HPDE6-E6E7 (cell line): ENCODE results near the gene CYP11A1.
"Not testable (repeated sequence)": the region's sequence is repeated elsewhere in the genome, so short reads cannot be mapped to it uniquely, and the experiment has no call there.

Experiments
- DNase-seq: peaks from one replicate; pipeline ENCODE4 v3.0.0; 2011; ENCODE audit warnings: missing footprints; ENCODE audit errors: extremely low spot score

CYP11A1 gene

GRCh38 chr15:74400915-74401757 lies 33.7 kb upstream of the CYP11A1 start:
- DNase-seq, result no peak

- no peak for DNase-seq
Observed at GRCh38 chr15:74400313-74400860, 32.9 kb upstream of the CYP11A1 start.

- DNase-seq, result no peak
Observed at GRCh38 chr15:74399511-74400312, 32.3 kb upstream of the CYP11A1 start.

- no peak for DNase-seq
Observed at GRCh38 chr15:74399100-74399499, 31.7 kb upstream of the CYP11A1 start.

GRCh38 chr15:74398183-74398582 lies 30.7 kb upstream of the CYP11A1 start:
- DNase-seq, result no peak

- DNase-seq, result no peak
Observed at GRCh38 chr15:74397239-74398068, 30.0 kb upstream of the CYP11A1 start.

- DNase-seq, result peak; percentile 96
Observed at GRCh38 chr15:74396445-74397238, 29.2 kb upstream of the CYP11A1 start.

- DNase-seq, result no peak
Observed at GRCh38 chr15:74396146-74396438, 28.6 kb upstream of the CYP11A1 start.

- DNase-seq, result no peak
Observed at GRCh38 chr15:74395319-74396145, 28.1 kb upstream of the CYP11A1 start.

- no peak for DNase-seq
Observed at GRCh38 chr15:74394090-74394846, 26.8 kb upstream of the CYP11A1 start.

- no peak for DNase-seq
Observed at GRCh38 chr15:74393423-74393822, 26.0 kb upstream of the CYP11A1 start.

GRCh38 chr15:74392902-74393301 lies 25.5 kb upstream of the CYP11A1 start:
- no peak for DNase-seq

- DNase-seq, result no peak
Observed at GRCh38 chr15:74392451-74392830, 25.0 kb upstream of the CYP11A1 start.

- DNase-seq, result no peak
Observed at GRCh38 chr15:74391582-74392450, 24.4 kb upstream of the CYP11A1 start.

- DNase-seq, result no peak
Observed at GRCh38 chr15:74390647-74391288, 23.3 kb upstream of the CYP11A1 start.

- DNase-seq, result not testable (repeated sequence)
Observed at GRCh38 chr15:74390049-74390646, 22.7 kb upstream of the CYP11A1 start.

- DNase-seq, result no peak
Observed at GRCh38 chr15:74389241-74390048, 22.0 kb upstream of the CYP11A1 start.
